Fibroblast of lung (primary cell): ENCODE results near the gene ZNF564. TPM values are rescaled to one million over a fixed set of nuclear protein-coding genes. Genes with fewer than 3 reads are reported as not detected.

Experiments
- DNase-seq, 2 donors: peaks; one replicate each; pipeline versions ENCODE4 v3.0.0 to v3.0.0-alpha.2; 2010; ENCODE audit warnings: low read depth in 2 of 2
- H2AFZ ChIP-seq: 2 replicates; pipeline ENCODE4 v1.5.1; 2012; ENCODE audit warnings: low read length, control low read depth, inconsistent platforms
- H3K27ac ChIP-seq: 2 replicates; pipeline ENCODE4 v1.5.1; 2011; ENCODE audit warnings: low read length, control low read depth; ENCODE audit not compliant: insufficient read depth
- H3K27me3 ChIP-seq: 2 replicates; pipeline ENCODE4 v1.5.1; 2011; ENCODE audit warnings: mild to moderate bottlenecking, low read length; ENCODE audit not compliant: control insufficient read depth, insufficient read depth
- H3K36me3 ChIP-seq: 2 replicates; pipeline ENCODE4 v1.5.1; 2011; ENCODE audit warnings: low read length; ENCODE audit not compliant: control insufficient read depth, insufficient read depth
- H3K4me1 ChIP-seq: 2 replicates; pipeline ENCODE4 v1.5.1; 2011; ENCODE audit warnings: low read length; ENCODE audit not compliant: control insufficient read depth, insufficient read depth; ENCODE audit errors: extremely low read depth
- H3K4me2 ChIP-seq: 2 replicates; pipeline ENCODE4 v1.5.1; 2011; ENCODE audit warnings: low read length, control low read depth; ENCODE audit not compliant: insufficient read depth; ENCODE audit errors: extremely low read depth
- H3K4me3 ChIP-seq, 4 experiments: fragments of 200-600 bp in 1 of 4; sonication (generic) in 1 of 4; replicated peaks in 1 of 4; 2 replicates each; pipeline ENCODE4 v1.5.1; 2011 to 2016; ENCODE audit warnings: low read length in 4 of 4, low read depth in 3 of 4, mild to moderate bottlenecking in 3 of 4, control low read depth in 2 of 4, inconsistent platforms in 1 of 4, mixed read lengths in 1 of 4; ENCODE audit not compliant: insufficient read depth in 1 of 4; ENCODE audit errors: control extremely low read depth in 1 of 4
- H3K79me2 ChIP-seq: 2 replicates; pipeline ENCODE4 v1.5.1; 2012; ENCODE audit warnings: mild to moderate bottlenecking, low read length, inconsistent platforms; ENCODE audit not compliant: control insufficient read depth, insufficient read depth
- H3K9ac ChIP-seq: 2 replicates; pipeline ENCODE4 v1.5.1; 2011; ENCODE audit warnings: mild to moderate bottlenecking, low read length, control low read depth; ENCODE audit not compliant: insufficient read depth
- H3K9me3 ChIP-seq: 2 replicates; pipeline ENCODE4 v1.5.1; 2012; ENCODE audit warnings: low read depth, low read length; ENCODE audit not compliant: control insufficient read depth, insufficient read depth
- H4K20me1 ChIP-seq: 2 replicates; pipeline ENCODE4 v1.5.1; 2011; ENCODE audit warnings: low read length; ENCODE audit not compliant: control insufficient read depth, insufficient read depth; ENCODE audit errors: extremely low read depth
- EZH2 ChIP-seq: IDR thresholded peaks from 2 replicates; pipeline ENCODE4 v1.5.1; 2012; ENCODE audit warnings: low read length, control low read depth, mild to moderate bottlenecking; ENCODE audit errors: missing control alignments
- polyA plus RNA-seq, 2 donors: library from polyadenylated mRNA; depleted of rRNA in 1 of 2; stranded (reverse) in 1 of 2; unstranded in 1 of 2; fragments of >200 nt; gene quantifications; 2 replicates each; pipeline ENCODE4 v1.2.1, GENCODE V29; 2011 to 2012; ENCODE audit warnings: missing spikeins in 1 of 2
- total RNA-seq: library from RNA; depleted of rRNA; stranded (reverse); fragments of >200 nt; gene quantifications from 2 replicates; pipeline ENCODE4 v1.2.1, GENCODE V29; 2014
- TF ChIP-seq, protein P1 (sequence below), 2 donors: IDR thresholded peaks in 1 of 2; conservative IDR thresholded peaks in 1 of 2; 1 replicate in 1 of 2; 2 replicates in 1 of 2; pipeline ENCODE4 v1.5.1; 2011 to 2012; ENCODE audit warnings: low read length in 2 of 2, control low read depth in 1 of 2, inconsistent platforms in 1 of 2, low read depth in 1 of 2, mild to moderate bottlenecking in 1 of 2

Gene ZNF564
- total and polyA plus RNA-seq, 2 donors (not counting 1 experiment from before 2014, with no cell fraction given): 4.5 to 12.2 TPM

DNA sequence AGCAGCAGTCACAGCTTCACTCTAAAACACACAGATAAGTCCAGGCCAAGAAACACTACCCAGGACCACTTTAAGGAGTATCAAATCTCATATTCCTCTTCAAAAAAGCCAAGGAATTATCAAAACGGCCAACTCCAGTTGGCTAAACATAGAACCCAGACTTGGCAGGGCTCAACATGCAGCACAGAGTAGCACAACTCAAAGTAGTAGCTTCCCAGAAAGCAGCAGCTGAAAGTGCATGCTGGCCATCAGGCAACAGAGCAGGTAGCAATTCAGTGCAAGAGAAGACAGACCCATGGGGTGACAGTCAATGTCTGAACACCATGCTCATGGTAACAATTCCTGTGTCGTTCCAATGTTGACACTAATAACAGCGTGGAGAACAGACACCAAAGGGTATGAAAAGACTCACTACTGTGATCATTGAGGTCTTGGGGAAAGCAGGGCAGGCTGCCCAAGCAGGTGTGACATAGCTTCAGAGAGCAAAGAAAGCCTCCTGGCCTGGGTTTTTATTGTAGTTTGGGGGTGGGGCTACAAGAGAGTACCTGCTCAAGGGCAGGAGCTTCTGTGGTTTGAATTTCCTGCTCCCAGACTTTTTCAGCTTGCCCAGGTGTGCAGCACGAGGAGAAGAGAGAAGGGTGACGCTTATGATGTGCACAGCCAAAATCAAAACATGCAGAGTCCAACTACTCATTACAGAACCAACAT lies 72.9 kb downstream of the ZNF564 start:
- no peak overlapping the region for H3K4me2 ChIP-seq
- H3K36me3 ChIP-seq: no peaks in the 10 kb centered on the region
- no peak for TF ChIP-seq EZH2
- TF ChIP-seq, protein P1, sequence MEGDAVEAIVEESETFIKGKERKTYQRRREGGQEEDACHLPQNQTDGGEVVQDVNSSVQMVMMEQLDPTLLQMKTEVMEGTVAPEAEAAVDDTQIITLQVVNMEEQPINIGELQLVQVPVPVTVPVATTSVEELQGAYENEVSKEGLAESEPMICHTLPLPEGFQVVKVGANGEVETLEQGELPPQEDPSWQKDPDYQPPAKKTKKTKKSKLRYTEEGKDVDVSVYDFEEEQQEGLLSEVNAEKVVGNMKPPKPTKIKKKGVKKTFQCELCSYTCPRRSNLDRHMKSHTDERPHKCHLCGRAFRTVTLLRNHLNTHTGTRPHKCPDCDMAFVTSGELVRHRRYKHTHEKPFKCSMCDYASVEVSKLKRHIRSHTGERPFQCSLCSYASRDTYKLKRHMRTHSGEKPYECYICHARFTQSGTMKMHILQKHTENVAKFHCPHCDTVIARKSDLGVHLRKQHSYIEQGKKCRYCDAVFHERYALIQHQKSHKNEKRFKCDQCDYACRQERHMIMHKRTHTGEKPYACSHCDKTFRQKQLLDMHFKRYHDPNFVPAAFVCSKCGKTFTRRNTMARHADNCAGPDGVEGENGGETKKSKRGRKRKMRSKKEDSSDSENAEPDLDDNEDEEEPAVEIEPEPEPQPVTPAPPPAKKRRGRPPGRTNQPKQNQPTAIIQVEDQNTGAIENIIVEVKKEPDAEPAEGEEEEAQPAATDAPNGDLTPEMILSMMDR (conservative IDR thresholded peaks at IDR 0.05 in 1 of 2, IDR thresholded peaks at IDR 0.05 in 1 of 2; ENCODE audit: low read depth in 1 of 2, low read length in 2 of 2): no peak
- no peak overlapping the region for H3K9ac ChIP-seq
- DNase-seq: no peak
- no peaks in the 10 kb centered on the region for H3K9me3 ChIP-seq
- no peaks in the 10 kb centered on the region for H3K79me2 ChIP-seq
- H3K27me3 ChIP-seq: no peaks in the 10 kb centered on the region
- no peak overlapping the region for H3K27ac ChIP-seq
- no peak overlapping the region for H3K4me3 ChIP-seq
- no peaks in the 10 kb centered on the region for H3K4me1 ChIP-seq
- no peak overlapping the region for H2AFZ ChIP-seq
- H4K20me1 ChIP-seq: no peaks in the 10 kb centered on the region

Other genes with a start within 250 kb of the ZNF564 start
- gene ZNF563, start 217.8 kb downstream of the ZNF564 start, total RNA-seq: 3.1 and 5.3 TPM in 2 replicates
- gene ZNF563, start 217.8 kb downstream of the ZNF564 start, polyA plus RNA-seq: 2.1 and 2.4 TPM in 2 replicates
- gene ZNF442, start 185.8 kb downstream of the ZNF564 start, total RNA-seq: 2.3 and 5.1 TPM in 2 replicates
- 0.81 and 1.2 TPM in 2 replicates for gene ZNF442, start 185.8 kb downstream of the ZNF564 start, polyA plus RNA-seq
- gene ZNF799, start 150.2 kb downstream of the ZNF564 start, total RNA-seq: 2.3 and 3.1 TPM in 2 replicates
- gene ZNF799, start 150.2 kb downstream of the ZNF564 start, polyA plus RNA-seq: 1.6 and 1.7 TPM in 2 replicates
- gene ZNF443, start 110.5 kb downstream of the ZNF564 start, total RNA-seq: 1.8 and 2.3 TPM in 2 replicates
- gene ZNF443, start 110.5 kb downstream of the ZNF564 start, polyA plus RNA-seq: 1.1 and 1.2 TPM in 2 replicates
- gene ZNF709, start 66.7 kb downstream of the ZNF564 start, total RNA-seq: 3.6 and 4.8 TPM in 2 replicates
- 1.4 and 1.5 TPM in 2 replicates for gene ZNF709, start 66.7 kb downstream of the ZNF564 start, polyA plus RNA-seq
- gene ZNF490, start 59.3 kb upstream of the ZNF564 start, total RNA-seq: 8.0 and 16.8 TPM in 2 replicates
- 3.9 and 4.1 TPM in 2 replicates for gene ZNF490, start 59.3 kb upstream of the ZNF564 start, polyA plus RNA-seq
- gene ZNF791, start 59.4 kb upstream of the ZNF564 start, total RNA-seq: 9.2 and 12.2 TPM in 2 replicates
- 9.4 and 11.4 TPM in 2 replicates for gene ZNF791, start 59.4 kb upstream of the ZNF564 start, polyA plus RNA-seq
- gene MAN2B1, start 115.3 kb upstream of the ZNF564 start, total RNA-seq: 33.1 and 36.0 TPM in 2 replicates
- gene MAN2B1, start 115.3 kb upstream of the ZNF564 start, polyA plus RNA-seq: 28.3 and 30.7 TPM in 2 replicates
- 8.7 and 11.7 TPM in 2 replicates for gene WDR83, start 115.3 kb upstream of the ZNF564 start, total RNA-seq
- gene WDR83, start 115.3 kb upstream of the ZNF564 start, polyA plus RNA-seq: 4.1 and 5.1 TPM in 2 replicates
- gene DHPS, start 130.4 kb upstream of the ZNF564 start, total RNA-seq: 56.5 and 60.4 TPM in 2 replicates
- 43.2 and 52.2 TPM in 2 replicates for gene DHPS, start 130.4 kb upstream of the ZNF564 start, polyA plus RNA-seq
- not detected in 2 replicates for gene GNG14, start 136.5 kb upstream of the ZNF564 start, total RNA-seq
- gene GNG14, start 136.5 kb upstream of the ZNF564 start, polyA plus RNA-seq: not detected in 2 replicates
- 3.1 and 3.3 TPM in 2 replicates for gene FBXW9, start 145.1 kb upstream of the ZNF564 start, total RNA-seq
- 3.3 and 4.4 TPM in 2 replicates for gene FBXW9, start 145.1 kb upstream of the ZNF564 start, polyA plus RNA-seq
- 28.2 and 36.0 TPM in 2 replicates for gene TNPO2, start 172.4 kb upstream of the ZNF564 start, total RNA-seq
- gene TNPO2, start 172.4 kb upstream of the ZNF564 start, polyA plus RNA-seq: 52.5 and 75.0 TPM in 2 replicates
- gene TRIR, start 183.2 kb upstream of the ZNF564 start, total RNA-seq: 117 and 186 TPM in 2 replicates
- 155 and 199 TPM in 2 replicates for gene TRIR, start 183.2 kb upstream of the ZNF564 start, polyA plus RNA-seq
- gene GET3, start 186.0 kb upstream of the ZNF564 start, total RNA-seq: 94.1 and 95.3 TPM in 2 replicates
- 123 and 208 TPM in 2 replicates for gene GET3, start 186.0 kb upstream of the ZNF564 start, polyA plus RNA-seq
- gene BEST2, start 200.3 kb upstream of the ZNF564 start, total RNA-seq: not detected in 2 replicates
- not detected in 2 replicates for gene BEST2, start 200.3 kb upstream of the ZNF564 start, polyA plus RNA-seq
- gene HOOK2, start 224.1 kb upstream of the ZNF564 start, total RNA-seq: 16.4 and 26.6 TPM in 2 replicates
- 6.6 TPM in 2 replicates for gene HOOK2, start 224.1 kb upstream of the ZNF564 start, polyA plus RNA-seq
- gene JUNB, start 240.0 kb upstream of the ZNF564 start, total RNA-seq: 108 and 118 TPM in 2 replicates
- 20.2 and 93.3 TPM in 2 replicates for gene JUNB, start 240.0 kb upstream of the ZNF564 start, polyA plus RNA-seq